Liver (tissue), 9 donors: ENCODE data around the gene ADRA2B. TPM values are rescaled to one million over a fixed set of nuclear protein-coding genes. Genes with fewer than 3 reads are reported as not detected.
A peak's percentile ranks its signal among the peaks of the same experiment; 100 is the strongest.

Experiments
- DNase-seq: peaks from one replicate; pipeline ENCODE4 v3.0.0-alpha.2; 2017; ENCODE audit warnings: low spot score
- H3K27ac ChIP-seq, 2 donors: one replicate each; pipeline ENCODE4 v1.7.0; 2013; ENCODE audit warnings: inconsistent platforms in 2 of 2, low read length in 2 of 2, control low read depth in 1 of 2, low read depth in 1 of 2, mild to moderate bottlenecking in 1 of 2
- H3K27me3 ChIP-seq, 4 donors: one replicate each; pipeline versions ENCODE4 v1.6.1 to v1.7.0; 2013; ENCODE audit warnings: low read length in 3 of 4, inconsistent platforms in 1 of 4, mild to moderate bottlenecking in 1 of 4, moderate library complexity in 1 of 4; ENCODE audit not compliant: control insufficient read depth in 4 of 4, insufficient read depth in 4 of 4
- H3K36me3 ChIP-seq, 4 donors: one replicate each; pipeline versions ENCODE4 v1.6.1 to v1.7.0; 2013; ENCODE audit warnings: low read length in 3 of 4, mild to moderate bottlenecking in 3 of 4, low read depth in 1 of 4, moderate library complexity in 1 of 4; ENCODE audit not compliant: control insufficient read depth in 4 of 4, insufficient read depth in 3 of 4
- H3K4me1 ChIP-seq, 4 donors: one replicate each; pipeline versions ENCODE4 v1.6.1 to v1.7.0; 2013; ENCODE audit warnings: low read length in 3 of 4, mild to moderate bottlenecking in 3 of 4, moderate library complexity in 1 of 4; ENCODE audit not compliant: control insufficient read depth in 4 of 4, insufficient read depth in 4 of 4
- H3K4me3 ChIP-seq, 3 donors: one replicate each; pipeline versions ENCODE4 v1.6.1 to v1.7.0; 2013; ENCODE audit warnings: low read length in 3 of 3, control low read depth in 1 of 3, low read depth in 1 of 3, mild to moderate bottlenecking in 1 of 3
- H3K9ac ChIP-seq, 2 donors: one replicate each; pipeline ENCODE4 v1.7.0; 2013; ENCODE audit warnings: low read length in 2 of 2, mild to moderate bottlenecking in 2 of 2, moderate library complexity in 2 of 2, control low read depth in 1 of 2, low read depth in 1 of 2
- H3K9me3 ChIP-seq, 4 donors: one replicate each; pipeline versions ENCODE4 v1.6.1 to v1.7.0; 2013; ENCODE audit warnings: low read length in 3 of 4; ENCODE audit not compliant: control insufficient read depth in 4 of 4
- ATF3 ChIP-seq: IDR thresholded peaks from 2 replicates; pipeline ENCODE4 v1.6.1; 2016; ENCODE audit warnings: antibody characterized with exemption
- CTCF ChIP-seq: fragments of 150-350 bp; IDR thresholded peaks from 2 replicates; pipeline ENCODE4 v1.5.1; 2017; ENCODE audit warnings: improper control_type of control experiment, low read depth, low read length; ENCODE audit not compliant: missing input control
- EGR1 ChIP-seq, 2 donors: IDR thresholded peaks; 2 replicates each; pipeline ENCODE4 v1.6.1; 2016 to 2018; ENCODE audit warnings: antibody characterized with exemption in 2 of 2, low read depth in 2 of 2
- FOXA1 ChIP-seq: IDR thresholded peaks from 2 replicates; pipeline ENCODE4 v1.6.1; 2016; ENCODE audit warnings: antibody characterized with exemption
- FOXA2 ChIP-seq: IDR thresholded peaks from 2 replicates; pipeline ENCODE4 v1.6.1; 2016; ENCODE audit warnings: antibody characterized with exemption
- HNF4G ChIP-seq: IDR thresholded peaks from 2 replicates; pipeline ENCODE4 v1.6.1; 2016; ENCODE audit warnings: antibody characterized with exemption
- JUND ChIP-seq, 2 donors: IDR thresholded peaks; 2 replicates each; pipeline ENCODE4 v1.6.1; 2016; ENCODE audit warnings: antibody characterized with exemption in 2 of 2
- MAX ChIP-seq: IDR thresholded peaks from 2 replicates; pipeline ENCODE4 v1.6.1; 2016; ENCODE audit warnings: antibody characterized with exemption
- RAD21 ChIP-seq, 2 donors: IDR thresholded peaks; 2 replicates each; pipeline ENCODE4 v1.6.1; 2016; ENCODE audit warnings: antibody characterized with exemption in 2 of 2, mild to moderate bottlenecking in 2 of 2
- REST ChIP-seq: IDR thresholded peaks from 2 replicates; pipeline ENCODE4 v1.6.1; 2016; ENCODE audit warnings: antibody characterized with exemption, mild to moderate bottlenecking
- RXRA ChIP-seq, 2 donors: IDR thresholded peaks; 2 replicates each; pipeline ENCODE4 v1.6.1; 2017 to 2018; ENCODE audit warnings: antibody characterized with exemption in 2 of 2, mild to moderate bottlenecking in 1 of 2
- SP1 ChIP-seq: IDR thresholded peaks from 2 replicates; pipeline ENCODE4 v1.6.1; 2018; ENCODE audit warnings: antibody characterized with exemption, mild to moderate bottlenecking
- TAF1 ChIP-seq: conservative IDR thresholded peaks from 2 replicates; pipeline ENCODE4 v1.6.1; 2016; ENCODE audit warnings: antibody characterized with exemption, mild to moderate bottlenecking
- YY1 ChIP-seq: IDR thresholded peaks from 2 replicates; pipeline ENCODE4 v1.6.1; 2016; ENCODE audit warnings: antibody characterized with exemption, mild to moderate bottlenecking
- ZBTB33 ChIP-seq: IDR thresholded peaks from 2 replicates; pipeline ENCODE4 v1.6.1; 2016; ENCODE audit warnings: antibody characterized with exemption
- WGBS: extraction: QIAGEN DNeasy Blood & Tissue Kit; methylation state at CpG from one replicate; pipeline ENCODE4 v1.1.7; 2013; 5-methylcytosine and 5-hydroxymethylcytosine counted together
- polyA plus RNA-seq, 2 donors: library from polyadenylated mRNA; stranded (reverse) in 1 of 2; unstranded in 1 of 2; fragments of 200-250 nt in 1 of 2; fragments of >200 nt in 1 of 2; fragmentation: Nextera tagmentation in 1 of 2; extraction: Ambion mirVana in 1 of 2; gene quantifications; one replicate each; pipeline versions ENCODE4 v1.2.1 to v1.2.3, GENCODE V29; 2013 to 2015
- total RNA-seq, 2 donors: library from RNA; depleted of rRNA; stranded (reverse); fragments of >200 nt; gene quantifications; one replicate each; pipeline ENCODE4 v1.2.3, GENCODE V29; 2014
- donor health status: healthy.
- donor health status: healthy.
- donor health status: healthy.
- donor health status: healthy.
- donor health status: healthy.

The ADRA2B gene
- total and polyA plus RNA-seq, 4 donors = 1.3 to 8.6 (median 3.0) TPM

GRCh38 chr2:96114546-96114902 is 1.8 kb downstream of the ADRA2B start:
- H3K27me3 ChIP-seq = peaks cover 0 to 3% (median 0%) of the 10 kb centered on the region in 4 donors
- H3K4me3 ChIP-seq = peak overlapping the region in 1 of 3 donors; percentile 18
- H3K9ac ChIP-seq = no peak overlapping the region
- DNase-seq = no peak
- 89% methylated on average over 13 of the region's 13 CpGs for WGBS
- no peaks in the 10 kb centered on the region for H3K36me3 ChIP-seq
- H3K27ac ChIP-seq = peak overlapping the region in 1 of 2 donors; percentile 46
- H3K4me1 ChIP-seq = peaks cover 0 to 6% (median 3%) of the 10 kb centered on the region in 4 donors
- H3K9me3 ChIP-seq = no peaks in the 10 kb centered on the region
- no peak for TF ChIP-seq TAF1
- no peak for TF ChIP-seq SP1
- TF ChIP-seq RXRA (IDR thresholded peaks at IDR 0.05) = no peak
- no peak for TF ChIP-seq ATF3
- TF ChIP-seq ZBTB33 = no peak
- no peak for TF ChIP-seq EGR1 (IDR thresholded peaks at IDR 0.05; ENCODE audit: low read depth in 2 of 2)
- no peak for TF ChIP-seq REST
- no peak for TF ChIP-seq FOXA2
- no peak for TF ChIP-seq RAD21 (IDR thresholded peaks at IDR 0.05)
- TF ChIP-seq JUND (IDR thresholded peaks at IDR 0.05) = no peak
- TF ChIP-seq MAX = no peak
- TF ChIP-seq HNF4G = no peak
- no peak for TF ChIP-seq CTCF
- no peak for TF ChIP-seq YY1

GRCh38 chr2:96113951-96114350 is 2.4 kb downstream of the ADRA2B start:
- H3K27me3 ChIP-seq = peaks cover 0 to 3% (median under 1%) of the 10 kb centered on the region in 4 donors
- no peaks in the 10 kb centered on the region for H3K36me3 ChIP-seq
- no peak overlapping the region for H3K27ac ChIP-seq
- no peaks in the 10 kb centered on the region for H3K9me3 ChIP-seq
- peak overlapping the region in 1 of 3 donors; percentile 18 for H3K4me3 ChIP-seq
- DNase-seq = no peak
- TF ChIP-seq SP1 (no peak), TAF1 (no peak), RXRA (IDR thresholded peaks at IDR 0.05) (no peak), FOXA1 (no peak)
- no peak overlapping the region for H3K9ac ChIP-seq
- peaks cover 0 to 6% (median 3%) of the 10 kb centered on the region in 4 donors for H3K4me1 ChIP-seq
- 85% methylated on average over 17 of the region's 17 CpGs for WGBS
